NCI-H2196 treated with DMSO at 0.1 percent for 48 hours (cell line): ENCODE results near the gene TSPAN11.
"Not testable (repeated sequence)": the region's sequence is repeated elsewhere in the genome, so short reads cannot be mapped to it uniquely, and the experiment has no call there.

Experiments used
- DNase-seq: peaks from one replicate; lab custom pipeline; 2025; ENCODE audit not compliant: unreplicated experiment; lab: John Stamatoyannopoulos, UW

TSPAN11 gene, protein sequence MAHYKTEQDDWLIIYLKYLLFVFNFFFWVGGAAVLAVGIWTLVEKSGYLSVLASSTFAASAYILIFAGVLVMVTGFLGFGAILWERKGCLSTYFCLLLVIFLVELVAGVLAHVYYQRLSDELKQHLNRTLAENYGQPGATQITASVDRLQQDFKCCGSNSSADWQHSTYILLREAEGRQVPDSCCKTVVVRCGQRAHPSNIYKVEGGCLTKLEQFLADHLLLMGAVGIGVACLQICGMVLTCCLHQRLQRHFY

DNA sequence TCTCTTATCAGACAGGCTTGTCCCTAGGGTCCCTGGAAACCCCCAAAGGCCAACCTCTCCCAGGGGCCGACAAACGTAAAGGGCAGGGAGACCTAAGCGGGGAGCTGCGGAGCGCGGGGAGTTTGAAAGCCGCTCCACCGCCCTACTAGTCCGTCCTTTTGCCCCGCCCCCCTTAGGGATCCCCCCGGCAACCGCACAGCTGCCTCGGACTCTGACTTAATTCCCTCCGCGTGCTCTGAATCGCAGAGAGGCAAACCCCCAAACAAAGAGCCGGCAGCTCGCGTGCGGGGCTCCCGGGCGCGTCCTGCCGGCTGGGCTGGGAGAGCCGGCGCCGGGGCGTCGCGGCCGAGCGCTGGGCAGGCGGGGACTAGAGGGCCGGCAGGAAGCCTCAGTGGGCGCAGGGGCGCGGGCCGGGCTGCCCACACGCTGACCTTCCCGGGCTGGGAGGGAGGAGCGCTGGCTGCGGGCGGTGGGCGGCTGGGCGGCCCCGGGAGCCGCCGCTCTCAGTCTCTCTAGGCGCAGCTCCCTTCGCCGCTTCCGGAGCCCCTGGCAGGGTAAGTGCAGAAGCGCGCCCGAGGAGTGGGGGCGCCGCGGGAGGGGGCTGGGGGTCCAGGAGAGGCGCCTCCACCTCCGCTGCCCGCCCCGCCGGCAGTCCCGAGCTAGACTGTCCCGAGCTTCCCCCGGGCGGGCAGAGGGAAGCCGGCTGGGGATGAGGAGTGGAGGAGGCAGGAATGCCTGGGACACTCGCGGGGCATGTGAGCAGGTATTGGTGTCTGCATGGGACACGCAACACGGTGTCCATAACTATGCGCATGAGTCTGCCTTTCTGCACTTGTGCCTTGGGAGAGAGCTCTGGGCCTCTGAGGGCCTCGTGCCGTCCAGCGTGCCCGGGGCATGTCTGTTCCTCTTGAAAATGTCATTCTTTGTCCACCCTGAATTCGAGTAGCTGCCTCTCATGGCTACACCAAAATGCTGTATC lies at the start of gene TSPAN11:
Gene TSPAN11, plus strand, starts transcription at position 506 of the 979 bp plus-strand sequence. CDS start 27,244 bp downstream, outside the sequence.
- no peak for DNase-seq

DNA sequence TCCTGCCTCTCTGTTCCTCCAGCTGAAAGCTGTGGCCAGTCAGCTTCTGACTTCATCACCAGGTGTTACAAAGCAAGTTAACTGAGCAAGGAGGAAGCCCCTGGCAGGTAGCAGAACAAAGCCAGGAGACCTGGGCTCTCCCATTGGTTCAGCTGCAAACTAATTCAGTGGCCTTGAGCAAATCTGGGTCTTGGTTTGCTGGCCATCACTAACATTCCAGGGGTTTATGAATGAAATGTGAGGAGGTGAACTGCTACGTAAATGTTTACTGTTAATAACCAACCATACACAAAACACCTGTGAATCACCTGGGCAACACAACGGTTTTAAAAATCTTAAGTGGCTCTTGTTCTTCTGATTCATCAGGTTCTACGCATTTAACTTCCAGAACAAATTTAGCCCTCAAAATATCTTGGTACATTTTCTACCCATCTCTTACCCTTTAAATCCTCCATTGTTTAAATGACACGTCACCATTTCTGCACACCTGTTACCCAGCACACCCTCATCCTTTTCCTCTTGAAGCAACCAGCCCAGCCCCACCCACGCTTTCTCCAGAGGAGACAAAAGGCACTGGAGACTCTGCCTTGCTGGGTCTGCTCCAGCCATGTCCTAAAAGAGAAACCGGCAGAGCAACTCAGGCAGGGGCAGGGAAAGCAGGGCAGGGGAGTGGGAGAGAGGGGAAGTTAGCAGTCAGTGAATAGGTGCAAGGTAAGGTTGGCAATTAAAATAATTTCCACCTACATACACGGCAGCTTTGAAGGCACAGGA lies 49.3 kb upstream of the TSPAN11 start:
- peak; percentile 93 for DNase-seq

DNA sequence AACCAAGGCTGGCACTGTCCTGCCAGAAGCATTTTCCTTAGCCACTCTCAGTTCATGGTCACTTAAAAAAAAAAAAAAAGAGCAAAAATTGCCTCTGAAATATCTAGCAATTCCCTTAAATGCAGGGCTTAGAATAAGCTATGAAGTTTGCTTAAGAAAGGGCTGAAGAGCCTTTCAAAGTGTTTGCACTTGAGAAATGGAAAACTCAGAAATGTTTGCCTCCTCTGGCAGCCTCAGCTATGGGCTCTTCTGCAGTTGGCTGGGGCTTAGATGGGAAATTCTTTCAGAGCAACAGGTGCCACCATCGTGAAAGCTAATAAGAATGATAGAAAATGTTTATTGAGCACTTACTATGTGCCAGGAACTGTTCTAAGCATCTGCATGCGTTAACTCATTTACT lies 48.5 kb upstream of the TSPAN11 start:
- no peak for DNase-seq

DNA sequence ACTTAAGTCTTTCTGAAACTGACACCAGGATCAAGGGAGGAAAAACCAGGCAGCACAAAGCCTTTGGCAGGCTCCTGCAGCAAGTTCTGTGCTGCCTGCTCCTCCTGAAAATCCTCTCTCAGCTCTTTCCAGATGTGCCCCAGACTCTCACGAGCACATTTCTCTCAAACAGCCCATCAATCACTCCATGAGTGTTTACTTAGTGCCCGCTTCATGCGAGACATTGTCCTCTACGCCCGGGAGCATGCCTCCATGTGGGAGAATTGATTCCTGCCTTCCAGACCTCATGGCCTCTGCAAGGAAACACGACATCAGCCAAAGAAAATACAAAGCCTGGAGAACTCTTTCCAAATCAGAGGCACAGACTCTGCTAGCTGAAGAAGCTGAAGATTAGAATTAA lies 46.5 kb upstream of the TSPAN11 start:
- DNase-seq: peak; percentile 7

DNA sequence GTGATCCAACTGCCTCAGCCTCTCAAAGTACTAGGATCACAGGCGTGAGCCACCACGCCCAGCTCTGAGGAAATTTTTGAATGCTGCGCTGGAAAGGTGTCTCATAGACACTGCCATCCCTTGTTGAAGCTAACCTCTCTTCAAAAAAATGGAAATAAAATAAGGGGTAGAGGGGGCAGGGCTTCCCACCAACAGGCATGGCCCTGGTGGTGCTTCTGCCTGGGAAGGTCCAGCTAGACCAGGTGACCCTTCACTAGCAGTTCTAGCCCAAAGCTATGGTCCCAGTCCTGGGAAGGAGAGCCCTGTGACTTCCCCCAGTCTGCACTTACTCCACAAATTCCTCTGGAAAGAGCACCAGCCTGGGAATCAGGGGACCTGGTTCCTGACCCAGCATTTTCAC lies 45.7 kb upstream of the TSPAN11 start:
- no peak for DNase-seq

DNA sequence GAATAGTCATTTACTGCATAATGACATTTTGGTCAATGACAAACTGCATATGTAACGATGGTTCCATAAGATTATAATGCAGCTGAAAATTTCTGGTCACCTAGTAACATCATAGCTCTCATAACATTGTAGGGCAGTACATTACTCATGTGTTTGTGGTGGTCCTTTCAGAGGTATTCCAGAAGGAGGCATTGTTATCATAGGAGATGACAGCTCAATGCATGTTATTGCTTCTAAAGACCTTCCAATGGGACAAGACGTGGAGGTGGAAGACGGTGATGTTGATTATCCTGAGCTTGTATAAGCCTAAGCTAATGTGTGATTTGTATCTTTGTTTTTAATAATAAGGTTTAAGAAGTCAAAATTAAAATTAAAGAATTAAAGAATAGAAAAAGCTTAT lies 43.8 kb upstream of the TSPAN11 start:
- DNase-seq: no peak

DNA sequence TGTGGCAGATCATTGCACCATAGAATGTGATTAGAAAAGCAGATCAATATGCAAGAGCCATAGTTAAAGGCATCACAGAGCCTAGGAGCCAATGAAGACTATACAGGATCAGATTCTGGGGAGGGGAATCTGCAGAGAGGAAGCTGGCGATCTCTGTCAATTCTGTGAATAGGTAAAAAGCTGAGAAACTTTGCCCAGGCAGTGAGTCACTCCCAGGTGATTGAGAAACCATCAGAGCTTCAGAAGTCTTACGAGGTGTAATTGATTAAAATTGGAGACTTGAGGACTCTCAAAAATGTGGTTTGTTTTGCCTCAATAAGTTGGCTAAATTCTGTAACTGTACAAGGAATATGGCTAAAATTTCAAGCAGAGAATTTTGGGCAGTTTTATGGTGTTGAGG lies 41.7 kb upstream of the TSPAN11 start:
- no peak for DNase-seq

DNA sequence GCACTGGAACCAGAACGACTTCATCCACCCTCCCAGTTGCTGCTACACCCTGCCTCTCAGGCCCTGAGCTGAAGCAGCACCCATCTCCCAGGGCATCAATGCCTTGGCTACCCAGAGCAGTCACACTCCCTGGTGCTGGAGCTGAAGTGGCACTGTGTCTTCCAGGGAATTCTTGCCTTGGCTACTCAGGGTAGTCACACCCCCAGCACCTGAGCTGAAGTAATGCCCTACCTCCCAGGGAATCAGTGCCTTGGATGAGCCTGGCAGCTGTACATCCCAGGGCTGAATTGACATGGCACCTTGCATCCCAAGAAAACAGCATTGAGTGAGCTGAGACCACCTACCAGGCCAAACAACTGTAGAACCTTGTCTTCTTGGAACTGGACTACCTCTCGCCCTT lies 41.2 kb upstream of the TSPAN11 start:
- no peak for DNase-seq

DNA sequence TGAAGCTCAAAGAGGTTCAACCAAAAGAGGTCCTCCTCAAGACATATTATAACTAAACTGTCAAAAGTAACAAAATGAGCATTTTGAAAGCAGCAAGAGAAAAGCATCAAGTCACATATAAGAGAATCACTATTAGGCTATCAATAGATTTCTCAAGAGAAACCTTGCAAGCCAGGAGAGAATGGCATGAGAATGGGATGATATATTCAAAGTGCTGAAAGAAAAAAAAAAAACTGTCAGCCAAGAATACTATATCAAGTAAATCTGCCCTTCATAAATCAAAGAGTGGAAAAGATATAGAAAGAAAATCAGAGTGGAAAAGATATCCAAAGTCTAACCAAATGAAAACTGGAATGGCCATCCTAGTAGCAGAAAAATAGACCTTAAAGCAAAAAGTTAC lies 39.3 kb upstream of the TSPAN11 start:
- no peak for DNase-seq

DNA sequence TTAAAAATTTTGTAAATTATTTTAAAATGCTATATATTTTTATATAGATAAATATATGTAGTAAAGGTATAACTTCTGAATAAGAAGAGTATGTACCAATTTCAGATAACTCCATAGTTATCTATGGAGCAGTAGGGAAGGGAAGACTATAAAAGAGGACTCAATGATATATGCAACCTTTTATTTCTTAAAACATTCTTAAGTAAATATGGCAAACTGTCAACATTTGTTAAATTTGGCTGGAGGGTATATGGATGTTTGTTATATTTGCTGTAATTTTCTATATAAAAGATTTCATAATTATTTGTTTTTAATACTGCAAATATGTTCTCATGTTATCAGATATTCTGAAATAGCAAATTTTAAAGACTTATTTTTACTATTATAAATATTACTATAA lies 38.3 kb upstream of the TSPAN11 start:
- DNase-seq: no peak

DNA sequence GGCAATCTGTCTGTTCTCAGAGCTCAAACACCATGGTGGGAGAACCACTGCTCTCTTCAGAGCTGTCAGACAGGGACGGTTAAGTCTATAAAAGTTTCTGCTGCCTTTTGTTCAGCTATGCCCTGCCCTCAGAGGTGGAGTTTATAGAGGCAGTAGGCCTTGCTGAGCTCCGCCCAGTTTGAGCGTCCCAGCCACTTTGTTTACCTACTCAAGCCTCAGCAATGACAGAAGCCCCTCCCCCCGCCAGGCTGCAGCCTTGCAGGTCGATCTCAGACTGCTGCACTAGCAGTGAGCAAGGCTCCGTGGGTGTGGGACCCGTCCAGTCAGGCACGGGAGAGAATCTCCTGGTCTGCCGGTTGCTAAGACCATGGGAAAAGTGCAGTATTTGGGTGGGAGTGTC lies 32.0 kb upstream of the TSPAN11 start:
- not testable (repeated sequence) for DNase-seq

DNA sequence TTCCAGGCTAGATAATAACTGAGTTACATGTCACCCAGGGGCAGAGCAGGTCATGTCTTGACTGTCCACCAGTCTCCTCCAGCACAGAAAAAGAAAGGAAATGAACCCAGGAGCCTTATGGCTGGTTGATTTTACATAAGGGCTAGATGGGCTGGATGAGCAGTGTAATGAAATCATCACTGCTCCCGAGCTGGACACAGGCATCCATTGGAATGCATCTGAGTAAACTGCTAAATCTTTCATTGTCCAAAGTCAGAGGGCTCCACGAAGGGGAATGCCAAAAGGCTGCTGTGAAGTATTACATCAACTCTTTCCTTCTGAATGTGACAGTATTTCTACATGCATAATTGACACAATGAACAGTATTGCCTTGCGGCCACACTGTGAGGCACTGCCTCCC lies 30.1 kb upstream of the TSPAN11 start:
- no peak for DNase-seq

DNA sequence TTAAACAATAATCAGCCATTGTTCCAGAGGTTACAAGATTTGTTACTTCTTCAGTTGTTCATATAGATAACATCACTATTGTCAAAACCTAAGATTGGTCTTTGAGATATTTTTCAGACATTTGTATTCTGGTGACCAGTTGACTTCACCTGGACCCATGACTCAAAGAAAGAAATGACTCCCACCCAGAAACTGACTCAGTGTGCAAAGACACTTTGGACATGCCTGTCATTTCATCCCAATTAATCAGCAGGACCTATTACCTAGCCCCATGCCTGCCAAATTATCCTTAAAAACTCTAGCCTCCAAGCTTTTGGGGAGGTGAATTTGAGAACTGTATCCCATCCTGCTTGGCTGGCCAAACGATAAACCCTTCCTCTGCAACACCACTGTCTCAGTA lies 27.7 kb upstream of the TSPAN11 start:
- no peak for DNase-seq

DNA sequence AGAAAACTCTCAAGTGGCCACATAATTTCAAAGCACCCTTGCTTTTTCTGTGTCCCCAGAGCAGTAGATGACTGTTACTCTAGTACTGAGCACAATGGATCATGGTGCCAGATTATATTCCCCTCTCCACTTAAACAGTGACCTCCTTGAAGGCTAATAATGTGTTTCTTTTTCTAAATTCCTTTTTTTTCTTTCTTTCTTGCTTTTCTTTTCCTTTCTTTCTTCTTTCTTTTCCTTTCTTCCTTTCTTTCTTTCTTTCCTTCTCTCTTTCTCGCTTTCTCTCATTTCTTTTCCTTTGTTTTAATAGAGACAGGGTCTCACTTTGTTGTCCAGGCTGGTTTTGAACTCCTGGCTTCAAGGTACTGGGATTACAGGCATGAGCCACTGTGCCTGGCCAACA lies 26.2 kb upstream of the TSPAN11 start:
- no peak for DNase-seq

DNA sequence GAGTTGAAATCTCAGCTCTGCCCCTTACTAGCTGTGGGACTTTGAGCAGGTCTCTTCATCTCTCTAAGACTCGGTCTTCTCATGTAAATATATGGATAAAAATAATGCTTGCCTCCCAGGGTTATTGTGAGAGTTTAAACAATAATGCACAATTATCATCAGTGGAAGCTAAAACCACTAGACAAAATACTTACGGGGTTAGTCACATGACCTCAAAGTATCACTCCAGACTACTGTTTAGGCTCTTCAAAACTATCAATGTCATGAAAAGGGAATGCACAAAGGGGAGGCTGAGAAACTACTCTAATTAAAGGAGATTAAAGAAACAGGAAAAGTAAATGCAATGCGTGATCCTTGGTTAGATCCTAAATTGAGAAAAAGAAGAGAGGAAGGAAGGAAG lies 24.5 kb upstream of the TSPAN11 start:
- DNase-seq: no peak

DNA sequence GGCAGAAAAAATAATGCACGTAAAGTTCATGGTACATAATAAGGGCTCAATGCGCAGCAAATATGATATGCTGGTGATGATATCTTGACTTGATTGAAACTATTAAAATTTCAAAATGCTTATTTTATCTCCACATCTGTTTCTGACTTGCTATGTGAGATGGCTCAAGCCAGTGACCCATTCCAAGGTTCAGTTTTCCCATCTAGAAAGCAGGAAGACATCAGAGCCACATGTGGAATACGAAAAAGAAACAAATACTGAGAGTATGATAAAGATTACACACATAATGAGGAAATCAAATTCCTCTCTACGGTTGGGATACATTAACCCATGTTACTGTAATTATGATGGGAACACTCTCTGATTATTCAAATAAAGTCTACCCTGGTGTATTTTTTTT lies 24.0 kb upstream of the TSPAN11 start:
- DNase-seq: no peak

DNA sequence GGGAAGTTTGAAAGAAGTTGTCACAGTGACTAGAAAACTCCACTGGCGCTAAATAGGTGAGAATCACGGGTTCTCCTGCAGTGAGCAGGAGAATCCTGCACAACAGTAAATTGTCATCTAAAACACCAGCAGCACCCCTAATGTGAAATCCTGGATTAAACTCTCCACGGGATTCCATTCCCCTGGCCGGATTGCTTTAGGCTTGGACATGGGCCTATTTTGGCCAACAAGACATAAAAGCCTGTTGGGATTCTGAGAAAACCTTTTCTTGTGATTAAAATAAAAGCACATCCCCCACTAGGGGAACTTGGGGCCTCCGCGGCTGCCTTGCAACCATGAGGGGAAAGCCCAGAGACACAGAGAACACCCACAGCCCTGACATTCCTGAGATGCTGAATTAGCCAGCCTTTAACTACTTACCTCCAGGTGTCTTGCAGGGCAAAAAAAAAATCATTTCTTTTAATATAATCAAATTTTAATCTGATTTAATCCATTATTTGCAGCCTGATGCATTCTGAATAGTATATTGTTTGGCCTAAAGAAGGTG lies 21.0 kb upstream of the TSPAN11 start:
- DNase-seq: no peak

DNA sequence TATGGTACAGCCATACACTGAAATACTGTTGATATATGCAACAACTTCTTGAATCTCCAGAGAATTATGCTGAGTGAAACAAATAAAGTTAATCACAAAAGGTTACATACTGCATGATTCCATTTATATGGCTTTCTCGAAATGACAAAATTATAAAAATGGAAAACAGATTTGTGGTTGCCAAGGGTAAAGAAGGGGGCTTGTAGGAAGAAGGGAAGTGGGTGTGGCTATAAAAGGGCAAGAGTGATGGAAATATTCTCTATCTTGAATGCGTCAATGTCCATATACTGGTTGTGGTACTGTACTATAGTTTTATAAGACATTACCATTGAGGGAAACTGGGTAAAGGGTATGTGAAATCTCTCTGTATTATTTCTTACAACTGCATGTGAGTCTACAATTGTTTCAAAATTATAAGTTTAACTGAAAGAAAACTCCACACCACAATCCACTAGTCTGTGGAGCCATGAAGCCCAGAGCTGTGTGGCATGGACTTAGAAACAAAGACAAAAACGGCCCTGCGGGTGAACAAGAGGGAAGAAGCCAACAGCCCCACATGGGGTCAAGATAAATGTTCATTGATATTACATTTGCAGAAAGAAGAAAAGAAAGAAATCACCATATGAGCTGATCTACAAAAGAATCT lies 18.3 kb upstream of the TSPAN11 start:
- DNase-seq: no peak

DNA sequence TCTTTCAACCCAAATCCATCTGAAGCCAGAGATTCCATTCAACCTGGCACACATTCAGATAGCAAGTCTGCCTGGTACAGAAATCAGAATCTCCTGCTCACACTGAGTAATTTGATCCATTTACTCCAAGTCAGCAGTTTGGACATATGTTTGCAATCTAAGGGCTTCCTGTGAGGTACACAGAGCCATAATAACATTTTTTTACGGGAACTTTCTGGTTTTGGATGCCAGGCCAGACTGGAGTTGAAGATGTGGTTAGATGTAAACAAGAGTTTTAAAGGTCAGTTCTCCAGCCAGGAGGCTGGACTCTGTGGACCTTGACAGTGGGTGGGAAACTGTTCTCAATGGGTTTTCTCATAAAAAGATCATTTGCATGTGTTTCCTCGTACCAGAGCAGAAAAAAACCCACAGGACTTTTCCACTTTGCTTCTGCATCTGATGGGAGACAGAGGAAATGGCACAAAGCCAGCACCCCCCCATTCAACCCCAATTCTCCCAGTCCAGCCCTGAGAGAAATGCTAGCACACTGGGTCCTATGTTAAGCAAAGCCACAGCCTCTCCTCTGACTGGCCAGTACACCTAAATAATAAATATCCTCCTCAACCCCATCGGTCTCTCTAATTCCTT lies 17.7 kb upstream of the TSPAN11 start:
- DNase-seq: peak; percentile 28

DNA sequence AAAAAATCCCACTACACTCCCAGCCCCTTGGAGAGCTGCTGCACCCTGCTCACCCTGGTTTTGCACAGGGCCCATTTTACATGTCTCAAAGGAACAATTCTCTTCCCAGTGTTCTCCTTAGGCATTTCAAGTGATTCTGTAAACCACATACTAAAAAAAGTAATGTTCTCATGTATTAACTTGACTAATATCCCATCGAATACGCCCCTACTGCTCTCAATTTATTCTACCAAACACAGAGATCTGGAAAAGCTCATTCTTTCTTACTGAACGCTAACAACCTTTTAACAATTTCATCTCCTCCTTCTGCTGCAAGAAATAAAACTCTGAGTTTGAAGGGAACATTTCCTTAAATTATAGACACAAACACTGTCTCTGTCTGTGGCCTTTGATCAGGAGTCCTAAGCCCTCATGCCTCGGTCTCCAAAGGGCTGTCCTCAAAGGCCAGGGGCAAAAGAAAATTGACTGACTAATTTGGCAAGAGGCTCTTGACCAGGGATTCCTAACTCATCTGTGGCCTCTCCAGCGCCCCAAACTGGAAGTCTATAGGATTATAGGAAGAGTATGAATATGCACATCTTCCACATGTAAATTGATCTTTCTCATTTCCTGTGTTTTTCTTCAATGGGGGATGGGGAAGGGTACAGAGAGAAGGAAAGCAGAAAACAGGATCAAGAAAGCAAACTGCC lies 17.1 kb upstream of the TSPAN11 start:
- no peak for DNase-seq
